ENCODE measurements around the gene ANTXR2.

DNA sequence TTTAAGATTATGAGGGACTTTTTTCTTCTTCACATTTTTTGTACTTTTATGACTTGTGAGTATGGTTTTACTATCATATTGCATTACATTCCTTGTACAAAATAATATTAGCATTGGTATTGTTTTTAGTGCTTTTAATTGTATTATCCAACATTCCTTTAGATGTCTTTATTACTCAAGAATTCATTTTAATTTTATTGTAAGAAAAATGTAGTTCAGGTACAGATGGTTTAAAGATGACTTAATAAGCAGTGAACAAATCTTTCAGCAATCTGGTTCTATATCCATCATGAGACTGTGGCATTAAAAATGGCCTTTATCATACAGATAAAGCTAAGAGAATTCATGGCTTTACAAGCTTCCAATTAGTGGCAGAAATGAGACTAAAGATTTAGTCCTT, 191.6 kb downstream of the ANTXR2 start:
- TF ChIP-seq EGR1 (IDR thresholded peaks at IDR 0.05) (no peak), TCF12 (IDR thresholded peaks at IDR 0.05; ENCODE audit: low read depth) (no peak), CREB1 (IDR thresholded peaks at IDR 0.05; ENCODE audit: low read depth) (no peak), YY1 (IDR thresholded peaks at IDR 0.05; ENCODE audit: low read depth) (no peak), TAF1 (IDR thresholded peaks at IDR 0.05; ENCODE audit: low read depth) (no peak)
- TF ChIP-seq, protein P1, sequence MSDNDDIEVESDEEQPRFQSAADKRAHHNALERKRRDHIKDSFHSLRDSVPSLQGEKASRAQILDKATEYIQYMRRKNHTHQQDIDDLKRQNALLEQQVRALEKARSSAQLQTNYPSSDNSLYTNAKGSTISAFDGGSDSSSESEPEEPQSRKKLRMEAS (IDR thresholded peaks at IDR 0.05) = no peak
- TF ChIP-seq, protein P2, sequence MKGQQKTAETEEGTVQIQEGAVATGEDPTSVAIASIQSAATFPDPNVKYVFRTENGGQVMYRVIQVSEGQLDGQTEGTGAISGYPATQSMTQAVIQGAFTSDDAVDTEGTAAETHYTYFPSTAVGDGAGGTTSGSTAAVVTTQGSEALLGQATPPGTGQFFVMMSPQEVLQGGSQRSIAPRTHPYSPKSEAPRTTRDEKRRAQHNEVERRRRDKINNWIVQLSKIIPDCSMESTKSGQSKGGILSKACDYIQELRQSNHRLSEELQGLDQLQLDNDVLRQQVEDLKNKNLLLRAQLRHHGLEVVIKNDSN (IDR thresholded peaks at IDR 0.05) = no peak

All from Ishikawa (cell line).